ENCODE results near the gene ADAMTSL5.

ADAMTSL5 gene

DNA sequence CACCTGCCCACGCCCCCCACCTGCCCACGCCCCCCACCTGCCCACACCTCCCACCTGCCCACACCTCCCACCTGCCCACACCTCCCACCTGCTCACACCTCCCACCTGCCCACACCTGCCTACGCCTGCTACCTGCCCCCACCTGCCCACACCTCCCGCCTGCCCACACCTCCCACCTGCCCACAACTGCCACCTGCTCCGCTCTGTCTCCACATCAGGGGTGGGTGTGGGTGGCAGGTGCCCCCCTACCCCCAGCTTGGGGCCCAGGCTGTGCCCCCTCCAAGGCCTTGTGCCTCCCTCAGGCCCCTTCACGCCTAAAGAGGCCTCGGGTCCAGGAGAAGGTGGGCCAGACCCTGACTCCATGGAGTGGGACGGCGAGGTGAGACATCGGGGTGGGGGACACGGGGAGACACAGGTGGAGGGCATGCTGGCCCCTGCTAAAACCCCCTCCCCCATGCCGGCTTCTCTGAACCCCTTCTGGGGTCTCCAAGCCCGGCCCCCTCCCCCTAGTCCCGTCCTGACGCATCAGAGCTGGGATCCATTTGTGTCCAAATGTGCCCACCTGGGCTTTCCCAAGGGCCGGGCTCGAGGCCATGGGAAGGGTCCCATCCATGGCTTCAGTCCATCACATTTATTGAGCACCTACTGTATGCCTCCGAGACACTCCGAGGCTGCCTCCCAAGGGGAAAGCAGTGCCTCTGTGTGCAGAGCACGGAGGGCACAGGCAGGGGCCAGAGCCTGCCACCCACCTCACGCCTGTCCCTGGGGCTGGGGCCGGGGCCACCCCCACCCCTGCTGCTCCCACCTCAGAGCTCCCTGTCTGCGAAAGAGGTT is 16.0 kb upstream of the ADAMTSL5 start:
- DNase-seq (ENCODE audit: insufficient read length) (no peak), FAIRE-seq (no peak)
- TF ChIP-seq POLR2AphosphoS5 (IDR thresholded peaks at IDR 0.05; ENCODE audit: low read depth, low read length) (no peak), POLR2A (IDR thresholded peaks at IDR 0.05; ENCODE audit: low read depth, low read length) (no peak), TAF1 (IDR thresholded peaks at IDR 0.05; ENCODE audit: borderline replicate concordance, low read depth, low read length) (no peak)

DNA sequence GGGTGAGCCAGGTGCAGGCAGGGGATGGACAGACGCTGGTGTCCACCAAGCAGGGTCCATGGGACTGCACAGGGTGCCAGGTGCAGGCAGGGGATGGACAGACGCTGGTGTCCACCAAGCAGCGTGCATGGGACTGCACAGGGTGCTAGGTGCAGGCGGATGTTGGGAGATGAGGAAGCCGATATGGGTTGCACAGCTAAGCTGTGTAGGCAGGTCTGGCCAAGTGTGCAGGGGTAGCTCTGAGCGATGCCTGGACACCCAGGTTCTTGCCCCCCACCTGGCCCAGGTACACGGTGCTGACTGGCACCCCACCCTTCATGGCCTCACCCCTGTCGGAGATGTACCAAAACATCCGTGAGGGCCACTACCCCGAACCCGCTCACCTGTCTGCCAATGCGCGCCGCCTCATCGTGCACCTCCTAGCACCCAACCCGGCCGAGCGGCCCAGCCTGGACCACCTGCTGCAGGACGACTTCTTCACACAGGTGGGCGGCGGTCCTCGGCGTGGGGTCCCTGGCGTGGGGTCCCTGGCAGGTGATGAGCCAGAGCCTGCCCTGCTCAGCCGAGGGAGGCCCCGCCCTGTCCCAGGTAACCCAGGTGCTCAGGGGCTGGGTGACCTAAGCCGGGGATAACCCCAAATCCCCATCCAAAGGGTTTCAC is 15.0 kb upstream of the ADAMTSL5 start:
- DNase-seq (ENCODE audit: insufficient read length) (no peak), FAIRE-seq (no peak)
- TF ChIP-seq POLR2A (IDR thresholded peaks at IDR 0.05; ENCODE audit: low read depth, low read length) (no peak), POLR2AphosphoS5 (IDR thresholded peaks at IDR 0.05; ENCODE audit: low read depth, low read length) (no peak), TAF1 (IDR thresholded peaks at IDR 0.05; ENCODE audit: borderline replicate concordance, low read depth, low read length) (no peak)

DNA sequence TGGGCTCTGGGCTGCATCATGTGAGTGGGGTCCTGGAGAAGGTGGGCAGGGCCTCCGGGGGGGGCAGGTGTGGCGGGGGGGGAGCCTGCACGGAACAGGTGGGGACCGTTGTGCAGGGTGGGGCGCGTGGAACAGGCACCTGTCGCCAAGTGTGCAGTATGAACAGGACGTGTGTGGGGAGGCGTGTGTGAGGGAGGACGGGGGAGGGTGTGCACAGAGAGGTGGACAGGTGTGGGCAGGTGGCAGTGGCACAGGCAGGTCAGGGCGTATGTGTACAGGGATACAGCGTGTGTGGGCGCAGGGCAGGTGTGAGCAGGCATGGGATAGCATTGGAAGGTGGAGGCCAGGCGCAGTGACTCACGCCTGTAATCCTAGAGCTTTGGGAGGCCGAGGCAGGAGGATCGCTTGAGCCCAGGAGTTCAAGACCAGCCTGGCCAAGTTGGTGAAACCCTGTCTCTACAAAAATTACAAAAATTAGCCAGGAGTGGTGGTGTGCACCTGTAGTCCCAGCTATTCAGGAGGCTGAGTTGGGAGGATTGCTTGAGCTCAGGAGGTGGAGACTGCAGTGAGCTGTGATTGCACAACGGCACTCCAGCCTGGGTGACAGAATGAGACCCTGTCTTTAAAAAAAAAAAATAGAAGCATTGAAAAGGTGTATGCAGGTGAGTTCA is 14.3 kb upstream of the ADAMTSL5 start:
- FAIRE-seq, result no peak
- TF ChIP-seq TAF1 (IDR thresholded peaks at IDR 0.05; ENCODE audit: borderline replicate concordance, low read depth, low read length) (no peak), POLR2A (IDR thresholded peaks at IDR 0.05; ENCODE audit: low read depth, low read length) (no peak), POLR2AphosphoS5 (IDR thresholded peaks at IDR 0.05; ENCODE audit: low read depth, low read length) (no peak)

DNA sequence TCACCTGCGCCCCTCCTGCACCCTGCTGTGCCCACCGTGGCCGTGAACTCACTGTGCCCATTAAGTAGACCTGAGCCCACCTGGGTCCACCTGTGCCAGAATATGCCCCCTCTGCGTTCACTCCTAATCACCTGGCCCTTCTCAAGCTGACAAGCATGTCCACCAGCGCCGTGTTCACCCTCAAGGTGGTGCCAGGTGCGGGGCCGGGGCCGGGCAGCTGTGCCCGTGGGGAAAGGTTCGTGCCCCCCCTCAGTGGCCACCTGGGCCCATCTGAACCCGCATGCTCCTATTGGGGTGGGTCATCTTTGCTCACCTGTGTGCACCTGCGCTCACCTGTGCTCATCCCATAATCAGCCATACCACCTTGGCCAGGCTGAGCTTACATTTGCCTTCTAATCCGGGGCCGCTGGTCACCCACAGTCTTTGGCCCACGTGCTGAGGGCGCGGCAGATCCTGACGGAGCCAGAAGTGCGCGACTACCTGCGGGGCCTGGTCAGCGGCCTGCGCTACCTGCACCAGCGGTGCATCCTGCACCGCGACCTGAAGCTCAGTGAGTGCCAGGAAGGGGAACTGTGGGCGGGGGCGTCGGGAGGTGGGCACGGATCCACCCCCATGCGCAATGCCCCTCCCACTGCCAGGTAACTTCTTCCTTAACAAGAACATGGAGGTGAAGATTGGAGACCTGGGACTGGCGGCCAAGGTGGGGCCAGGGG is 13.4 kb upstream of the ADAMTSL5 start:
- no peak for DNase-seq (ENCODE audit: insufficient read length)
- TF ChIP-seq TAF1 (IDR thresholded peaks at IDR 0.05; ENCODE audit: borderline replicate concordance, low read depth, low read length) (no peak), POLR2A (IDR thresholded peaks at IDR 0.05; ENCODE audit: low read depth, low read length) (no peak), POLR2AphosphoS5 (IDR thresholded peaks at IDR 0.05; ENCODE audit: low read depth, low read length) (no peak)
- no peak for FAIRE-seq

More for the DNA sequence above, 14.3 kb upstream of the ADAMTSL5 start:
- no peak for DNase-seq (ENCODE audit: insufficient read length)

DNA sequence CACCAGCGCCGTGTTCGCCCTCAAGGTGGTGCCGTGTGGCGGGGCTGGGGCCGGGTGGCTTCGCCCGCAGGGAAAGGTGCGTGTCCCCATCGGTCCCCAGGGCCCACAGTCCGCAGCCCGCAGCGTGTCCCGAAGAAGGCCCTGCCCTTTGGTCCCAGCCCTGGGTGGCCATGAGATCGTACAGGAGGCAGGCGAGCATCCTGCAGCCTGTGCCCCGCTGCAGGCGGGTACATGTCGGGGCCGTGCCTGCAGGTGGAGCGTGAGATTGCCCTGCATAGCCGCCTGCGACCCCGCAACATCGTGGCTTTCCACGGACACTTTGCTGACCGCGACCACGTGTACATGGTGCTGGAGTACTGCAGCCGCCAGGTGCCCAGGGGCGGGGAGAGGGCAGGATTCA is 12.5 kb upstream of the ADAMTSL5 start:
- FAIRE-seq (no peak), DNase-seq (ENCODE audit: insufficient read length) (no peak)
- TF ChIP-seq POLR2A (IDR thresholded peaks at IDR 0.05; ENCODE audit: low read depth, low read length) (no peak), POLR2AphosphoS5 (IDR thresholded peaks at IDR 0.05; ENCODE audit: low read depth, low read length) (no peak), TAF1 (IDR thresholded peaks at IDR 0.05; ENCODE audit: borderline replicate concordance, low read depth, low read length) (no peak)

DNA sequence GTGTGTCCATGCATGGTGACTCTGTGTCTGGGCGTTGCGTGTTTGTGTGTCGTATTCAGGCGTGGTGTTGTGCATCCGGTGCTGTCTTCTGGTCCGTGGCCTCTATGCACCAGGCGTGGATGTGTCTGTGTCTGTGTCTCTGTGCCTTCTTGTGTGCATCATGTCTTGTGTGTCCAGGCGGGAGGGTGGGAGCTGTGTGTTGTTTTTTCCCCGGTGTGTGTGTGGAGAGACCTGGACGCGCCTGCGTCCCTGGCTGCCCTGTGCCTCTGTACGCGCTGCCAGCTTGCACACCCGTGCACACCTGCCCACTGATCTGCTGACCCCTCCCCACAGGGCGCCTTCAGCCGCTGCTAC is 12.1 kb upstream of the ADAMTSL5 start:
- DNase-seq (ENCODE audit: insufficient read length), result no peak
- TF ChIP-seq POLR2A (IDR thresholded peaks at IDR 0.05; ENCODE audit: low read depth, low read length) (no peak), POLR2AphosphoS5 (IDR thresholded peaks at IDR 0.05; ENCODE audit: low read depth, low read length) (no peak), TAF1 (IDR thresholded peaks at IDR 0.05; ENCODE audit: borderline replicate concordance, low read depth, low read length) (no peak)
- FAIRE-seq, result no peak

DNA sequence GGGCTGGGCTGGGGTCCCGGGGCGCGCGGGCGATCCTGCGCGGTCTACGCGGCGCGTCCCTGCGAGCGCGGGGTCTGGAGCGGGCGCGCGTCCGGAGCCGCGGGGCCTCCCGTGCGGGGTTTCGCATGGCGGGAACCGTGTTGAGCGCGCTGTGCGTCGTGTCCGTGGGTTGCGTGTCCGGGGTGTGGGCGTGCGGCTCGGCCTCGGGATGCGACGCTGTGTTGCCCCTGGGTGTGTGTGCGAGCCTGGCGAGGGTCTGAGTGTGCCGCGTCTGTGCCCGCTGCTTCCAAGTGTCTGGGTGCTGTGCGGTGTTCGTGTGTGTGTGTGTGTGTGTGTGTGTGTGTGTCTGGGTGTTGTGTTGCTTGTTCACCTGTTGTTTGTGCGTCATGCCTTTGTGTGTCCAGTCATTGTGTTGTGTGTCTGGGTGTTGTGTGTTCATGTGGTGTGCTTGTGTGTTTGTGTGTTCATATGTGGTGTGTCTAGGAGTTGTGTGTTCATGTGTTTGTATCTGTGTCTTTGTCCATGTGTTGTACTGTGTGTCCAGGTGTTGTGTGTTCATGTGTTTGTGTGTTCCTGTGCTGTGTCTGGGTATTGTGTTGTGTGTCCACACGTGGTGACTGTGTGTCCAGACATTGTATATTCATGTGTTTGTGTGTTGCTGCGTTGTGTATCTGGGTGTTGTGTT is 11.6 kb upstream of the ADAMTSL5 start:
- no peak for TF ChIP-seq POLR2AphosphoS5 (IDR thresholded peaks at IDR 0.05; ENCODE audit: low read depth, low read length)
- no peak for TF ChIP-seq POLR2A (IDR thresholded peaks at IDR 0.05; ENCODE audit: low read depth, low read length)
- FAIRE-seq, result no peak
- no peak for DNase-seq (ENCODE audit: insufficient read length)

DNA sequence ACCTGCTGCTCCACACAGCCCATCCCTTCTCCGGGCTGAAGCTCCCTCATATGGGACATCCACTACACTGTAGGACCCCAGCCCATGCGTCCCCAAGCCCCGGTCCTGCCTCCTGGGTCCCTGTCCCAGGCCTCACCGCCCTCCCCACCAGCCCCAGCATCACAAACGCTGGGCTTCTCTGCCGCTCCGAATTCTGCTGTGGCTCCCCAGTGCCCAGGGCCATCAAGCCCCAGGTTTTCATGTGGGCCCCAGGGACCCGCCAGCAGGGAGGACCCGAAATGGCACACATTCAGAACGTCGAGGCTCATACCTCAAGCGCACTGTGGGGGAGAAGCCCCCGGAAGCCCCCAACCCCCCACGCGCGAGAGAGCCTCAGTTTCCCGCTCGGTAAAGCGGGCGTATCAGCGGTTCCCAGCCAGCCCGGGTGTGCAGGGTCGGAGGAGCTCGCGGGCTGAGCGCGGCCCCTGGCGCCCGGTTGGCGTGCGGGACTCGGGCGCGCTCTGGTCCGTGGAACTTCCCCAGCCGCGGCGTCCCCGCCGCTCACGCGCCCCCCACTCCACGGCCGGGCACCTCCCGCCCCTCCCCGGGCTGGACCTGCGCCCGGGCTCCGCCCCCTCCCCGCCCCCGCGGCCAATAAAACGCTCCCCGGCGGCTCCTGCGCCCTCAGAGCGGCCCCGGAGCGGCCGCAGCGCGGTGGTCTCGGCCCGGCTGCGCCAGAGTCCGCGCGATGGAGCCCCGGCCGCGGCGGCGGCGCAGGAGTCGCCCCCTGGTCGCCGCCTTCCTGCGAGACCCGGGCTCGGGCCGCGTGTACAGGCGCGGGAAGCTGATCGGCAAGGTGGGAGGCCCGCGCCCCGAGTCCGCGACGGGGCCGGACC is 10.8 kb upstream of the ADAMTSL5 start, which contains the start of gene PLK5:
Gene PLK5 (plus strand): TSS at position 666 of the 875 bp plus-strand sequence. CDS start 2,920 bp downstream, outside the sequence.
- DNase-seq (ENCODE audit: insufficient read length) (no peak), FAIRE-seq (no peak)
- no peak for TF ChIP-seq POLR2AphosphoS5 (IDR thresholded peaks at IDR 0.05; ENCODE audit: low read depth, low read length)
- no peak for TF ChIP-seq TAF1 (IDR thresholded peaks at IDR 0.05; ENCODE audit: borderline replicate concordance, low read depth, low read length)
- no peak for TF ChIP-seq POLR2A (IDR thresholded peaks at IDR 0.05; ENCODE audit: low read depth, low read length)

DNA sequence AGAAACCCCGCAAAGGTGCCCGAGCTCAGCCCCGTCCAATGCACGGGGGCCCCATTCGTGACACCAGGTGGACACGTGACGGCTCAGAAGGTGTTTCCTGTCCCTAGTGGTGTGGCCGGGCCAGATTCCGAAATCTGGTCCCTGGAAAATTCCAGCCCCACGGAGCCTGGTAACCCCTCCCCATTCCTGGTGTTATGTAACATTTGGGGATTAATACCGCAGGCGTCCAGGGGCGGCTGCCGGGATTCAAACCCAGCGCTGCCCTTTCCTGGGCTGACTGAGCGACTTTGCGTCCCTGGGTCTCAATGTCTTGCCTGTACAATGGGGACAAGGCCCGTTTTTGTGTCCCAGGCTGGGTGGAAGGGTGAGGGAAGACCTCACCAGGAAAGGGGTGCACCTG is 10.0 kb upstream of the ADAMTSL5 start:
- no peak for TF ChIP-seq POLR2A (IDR thresholded peaks at IDR 0.05; ENCODE audit: low read depth, low read length)
- no peak for TF ChIP-seq TAF1 (IDR thresholded peaks at IDR 0.05; ENCODE audit: borderline replicate concordance, low read depth, low read length)
- TF ChIP-seq POLR2AphosphoS5 (IDR thresholded peaks at IDR 0.05; ENCODE audit: low read depth, low read length), result no peak
- DNase-seq (ENCODE audit: insufficient read length) (no peak), FAIRE-seq (no peak)

DNA sequence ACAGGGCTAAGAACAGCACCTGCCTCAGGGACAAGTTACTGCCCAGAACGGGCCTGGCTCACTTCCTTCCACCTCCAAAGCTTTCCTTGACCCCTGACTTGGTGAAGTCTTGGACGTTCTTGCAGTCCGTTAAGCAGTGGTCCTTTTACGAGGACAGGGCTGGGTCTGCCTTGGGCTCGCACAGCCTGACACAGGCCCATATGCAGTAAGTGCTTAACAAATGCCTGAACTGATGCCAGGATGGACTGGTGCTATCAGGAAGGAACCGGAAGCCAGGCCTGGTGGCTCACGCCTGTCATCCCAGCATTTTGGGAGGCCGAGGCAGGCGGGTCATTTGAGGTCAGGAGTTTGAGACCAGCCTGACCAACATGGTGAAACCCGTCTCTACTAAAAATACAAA is 9.2 kb upstream of the ADAMTSL5 start:
- FAIRE-seq (no peak), DNase-seq (ENCODE audit: insufficient read length) (no peak)
- no peak for TF ChIP-seq TAF1 (IDR thresholded peaks at IDR 0.05; ENCODE audit: borderline replicate concordance, low read depth, low read length)
- TF ChIP-seq POLR2A (IDR thresholded peaks at IDR 0.05; ENCODE audit: low read depth, low read length), result no peak
- TF ChIP-seq POLR2AphosphoS5 (IDR thresholded peaks at IDR 0.05; ENCODE audit: low read depth, low read length), result no peak
